Stomach (tissue), 4 donors: Measurements from ENCODE around the gene RGS6.

ENCODE experiments used
- EP300 ChIP-seq: sonication (generic); formaldehyde crosslinking; IDR thresholded peaks from one replicate; pipeline ENCODE4 v1.6.1; 2017; ENCODE audit warnings: antibody characterized with exemption
- POLR2A ChIP-seq, 4 donors: fragments of 450-650 bp; IDR thresholded peaks; one replicate each; pipeline ENCODE4 v1.6.1; 2016; ENCODE audit warnings: antibody characterized with exemption in 4 of 4, control low read depth in 2 of 4, mild to moderate bottlenecking in 1 of 4, moderate library complexity in 1 of 4
- POLR2AphosphoS5 ChIP-seq, 3 donors: sonication (generic); formaldehyde crosslinking; IDR thresholded peaks; one replicate each; pipeline ENCODE4 v1.6.1; 2016; ENCODE audit warnings: antibody characterized with exemption in 3 of 3
- TF ChIP-seq, protein P1 (sequence below), 7 experiments: fragments of 450-650 bp in 4 of 7; fragments of 200-600 bp in 3 of 7; sonication (generic) in 3 of 7; IDR thresholded peaks; one replicate each; pipeline ENCODE4 v1.5.1; 2016 to 2019; ENCODE audit warnings: antibody characterized with exemption in 7 of 7, control low read depth in 2 of 7, mild to moderate bottlenecking in 1 of 7

DNA sequence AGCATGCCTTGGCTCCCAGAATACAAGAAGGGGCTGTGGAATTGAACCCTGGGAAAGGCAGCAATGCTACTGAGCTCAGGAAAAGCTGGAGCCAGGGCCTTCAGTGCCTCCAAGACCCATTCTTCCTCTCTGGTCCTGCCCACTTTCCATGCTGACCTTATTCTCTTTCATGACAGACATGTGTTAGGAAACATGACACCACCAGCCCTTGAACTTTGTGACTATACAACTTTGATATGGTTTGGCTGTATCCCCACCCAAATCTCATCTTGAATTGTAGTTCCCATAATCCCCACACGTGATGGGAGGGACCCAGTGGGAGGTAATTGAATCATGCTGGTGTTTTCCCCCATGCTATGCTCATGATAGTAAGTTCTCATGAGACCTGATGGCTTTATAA lies 553.5 kb downstream of the RGS6 start:
- TF ChIP-seq, protein P1, sequence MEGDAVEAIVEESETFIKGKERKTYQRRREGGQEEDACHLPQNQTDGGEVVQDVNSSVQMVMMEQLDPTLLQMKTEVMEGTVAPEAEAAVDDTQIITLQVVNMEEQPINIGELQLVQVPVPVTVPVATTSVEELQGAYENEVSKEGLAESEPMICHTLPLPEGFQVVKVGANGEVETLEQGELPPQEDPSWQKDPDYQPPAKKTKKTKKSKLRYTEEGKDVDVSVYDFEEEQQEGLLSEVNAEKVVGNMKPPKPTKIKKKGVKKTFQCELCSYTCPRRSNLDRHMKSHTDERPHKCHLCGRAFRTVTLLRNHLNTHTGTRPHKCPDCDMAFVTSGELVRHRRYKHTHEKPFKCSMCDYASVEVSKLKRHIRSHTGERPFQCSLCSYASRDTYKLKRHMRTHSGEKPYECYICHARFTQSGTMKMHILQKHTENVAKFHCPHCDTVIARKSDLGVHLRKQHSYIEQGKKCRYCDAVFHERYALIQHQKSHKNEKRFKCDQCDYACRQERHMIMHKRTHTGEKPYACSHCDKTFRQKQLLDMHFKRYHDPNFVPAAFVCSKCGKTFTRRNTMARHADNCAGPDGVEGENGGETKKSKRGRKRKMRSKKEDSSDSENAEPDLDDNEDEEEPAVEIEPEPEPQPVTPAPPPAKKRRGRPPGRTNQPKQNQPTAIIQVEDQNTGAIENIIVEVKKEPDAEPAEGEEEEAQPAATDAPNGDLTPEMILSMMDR (IDR thresholded peaks at IDR 0.05): no peak
- TF ChIP-seq POLR2A (IDR thresholded peaks at IDR 0.05): no peak
- TF ChIP-seq EP300: no peak
- TF ChIP-seq POLR2AphosphoS5 (IDR thresholded peaks at IDR 0.05): no peak
